ENCODE measurements around the gene SLC39A5. TPM values are rescaled to one million over a fixed set of nuclear protein-coding genes. Genes with fewer than 3 reads are reported as not detected.
A peak's percentile ranks its signal among the peaks of the same experiment; 100 is the strongest.

The SLC39A5 gene
- total and polyA plus RNA-seq, 2 of the 13 experiments (the other 11 are each of a cell fraction or from before 2014, with no cell fraction given), result 59.7 to 101 TPM

GRCh38 chr12:56189918-56190694 is 39.7 kb upstream of the SLC39A5 start (continued):
- peak; percentile 65 for TF ChIP-seq PRPF4 (IDR thresholded peaks at IDR 0.05; ENCODE audit: low read depth, low read length, poor library complexity, severe bottlenecking)
- peak; percentile 66; the same call in 1 of the 2 replicates for TF ChIP-seq BORCS8-MEF2B (CRISPR knock-in tag; IDR thresholded peaks at IDR 0.05)
- no peak for TF ChIP-seq ATF6 (CRISPR knock-in tag; conservative IDR thresholded peaks at IDR 0.05)
- peak; percentile 56; the same call in 1 of the 2 replicates for TF ChIP-seq PITX1 (CRISPR knock-in tag; IDR thresholded peaks at IDR 0.05)
- no peak for TF ChIP-seq PCBP1 (IDR thresholded peaks at IDR 0.05; ENCODE audit: borderline replicate concordance, low read depth, low read length)
- peak; percentile 73 for TF ChIP-seq SRSF1 (optimal IDR thresholded peaks at IDR 0.05; ENCODE audit: low read depth, low read length)
- no peak for TF ChIP-seq RFX3 (CRISPR knock-in tag; IDR thresholded peaks at IDR 0.05)
- TF ChIP-seq THYN1 (CRISPR knock-in tag; IDR thresholded peaks at IDR 0.05; ENCODE audit: borderline replicate concordance, low read depth), result no peak
- TF ChIP-seq MYNN (CRISPR knock-in tag; IDR thresholded peaks at IDR 0.05; ENCODE audit: low read depth), result peak; percentile 29; the same call in 1 of the 2 replicates
- no peak for TF ChIP-seq BCLAF1 (IDR thresholded peaks at IDR 0.05)
- TF ChIP-seq PATZ1 (CRISPR knock-in tag; IDR thresholded peaks at IDR 0.05), result no peak; the same call in 1 of the 2 replicates
- no peak for TF ChIP-seq ADNP (CRISPR knock-in tag; IDR thresholded peaks at IDR 0.05)
- TF ChIP-seq PTBP1 (IDR thresholded peaks at IDR 0.05; ENCODE audit: low read depth, low read length, poor library complexity, severe bottlenecking), result no peak
- no peak for TF ChIP-seq PAWR (CRISPR knock-in tag; IDR thresholded peaks at IDR 0.05; ENCODE audit: borderline replicate concordance)
- no peak for TF ChIP-seq ARNT (IDR thresholded peaks at IDR 0.05)
- 0 out of 2 replicates have a peak, but pooled peaks have one; percentile 1 for TF ChIP-seq RFXAP (CRISPR knock-in tag; IDR thresholded peaks at IDR 0.05; ENCODE audit: borderline replicate concordance)
- 0 out of 2 replicates have a peak, but pooled peaks have one; percentile 39 for TF ChIP-seq DNMT1 (CRISPR knock-in tag; IDR thresholded peaks at IDR 0.05)
- no peak for TF ChIP-seq ATRX (CRISPR knock-in tag; IDR thresholded peaks at IDR 0.05; ENCODE audit: borderline replicate concordance)
- peak; percentile 36; the same call in 1 of the 2 replicates for TF ChIP-seq CTCF (CRISPR knock-in tag; IDR thresholded peaks at IDR 0.05)
- TF ChIP-seq ZNF777 (CRISPR knock-in tag; IDR thresholded peaks at IDR 0.05), result peak; percentile 64; the same call in 1 of the 2 replicates
- no peak for TF ChIP-seq ZNF883 (CRISPR knock-in tag; IDR thresholded peaks at IDR 0.05; ENCODE audit: not compliant biosample characterization)

Measured in HepG2 (cell line).